H1 (cell line): ENCODE measurements around the gene FNIP2. TPM values are rescaled to one million over a fixed set of nuclear protein-coding genes. Genes with fewer than 3 reads are reported as not detected.

Experiments used
- polyA plus RNA-seq, 7 experiments: library from polyadenylated mRNA; depleted of rRNA in 3 of 7; stranded (reverse) in 5 of 7; unstranded in 2 of 7; fragments of >200 nt in 5 of 7; fragments of 200-250 nt in 2 of 7; gene quantifications; 1 replicate in 5 of 7; 2 replicates in 1 of 7; 4 replicates in 1 of 7; pipeline versions ENCODE4 v1.2.1 to v1.2.3, GENCODE V29; 2011 to 2013; ENCODE audit warnings: missing spikeins in 2 of 7, mixed read lengths in 2 of 7
- total RNA-seq: library from RNA; stranded (reverse); fragmentation: NEBNext Ultra II Directional; extraction: Animal tissue kit (Norgen Biotek cat#: 25700); gene quantifications from 2 replicates; pipeline ENCODE4 v1.2.1, GENCODE V29; 2021
- TF ChIP-seq, protein P1 (sequence below), 3 experiments: IDR thresholded peaks; 1 replicate in 2 of 3; 2 replicates in 1 of 3; pipeline versions ENCODE4 v1.5.1 to v1.6.1; 2011; ENCODE audit warnings: low read length in 3 of 3, mild to moderate bottlenecking in 3 of 3, inconsistent platforms in 2 of 3, low read depth in 1 of 3, moderate library complexity in 1 of 3; ENCODE audit not compliant: insufficient read depth in 1 of 3; ENCODE audit errors: control extremely low read depth in 1 of 3

FNIP2 gene
- total and polyA plus RNA-seq, 2 of the 8 experiments (the other 6 are each of a cell fraction or from before 2014, with no cell fraction given): 4.0 to 13.0 TPM

DNA sequence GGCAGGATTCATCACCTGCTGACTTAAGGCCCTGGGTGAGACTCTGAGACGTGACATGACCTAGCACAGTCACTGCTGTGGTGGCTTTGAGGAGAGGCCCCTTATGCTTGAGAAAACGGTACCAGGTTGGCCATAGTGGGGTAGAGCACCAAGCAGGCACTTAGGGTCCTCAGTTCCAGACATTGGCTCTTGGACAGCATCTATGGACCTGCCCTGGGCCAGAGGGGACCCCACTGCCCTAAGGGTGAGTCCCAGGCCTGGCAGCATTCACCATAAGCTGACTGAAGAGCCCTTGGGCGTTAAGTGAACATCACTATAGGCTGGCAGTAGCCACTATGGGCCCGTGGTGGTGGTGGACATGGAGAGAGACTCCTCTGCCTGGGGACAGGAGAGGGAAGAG is 78.7 kb downstream of the FNIP2 start (continued):
- TF ChIP-seq, protein P1, sequence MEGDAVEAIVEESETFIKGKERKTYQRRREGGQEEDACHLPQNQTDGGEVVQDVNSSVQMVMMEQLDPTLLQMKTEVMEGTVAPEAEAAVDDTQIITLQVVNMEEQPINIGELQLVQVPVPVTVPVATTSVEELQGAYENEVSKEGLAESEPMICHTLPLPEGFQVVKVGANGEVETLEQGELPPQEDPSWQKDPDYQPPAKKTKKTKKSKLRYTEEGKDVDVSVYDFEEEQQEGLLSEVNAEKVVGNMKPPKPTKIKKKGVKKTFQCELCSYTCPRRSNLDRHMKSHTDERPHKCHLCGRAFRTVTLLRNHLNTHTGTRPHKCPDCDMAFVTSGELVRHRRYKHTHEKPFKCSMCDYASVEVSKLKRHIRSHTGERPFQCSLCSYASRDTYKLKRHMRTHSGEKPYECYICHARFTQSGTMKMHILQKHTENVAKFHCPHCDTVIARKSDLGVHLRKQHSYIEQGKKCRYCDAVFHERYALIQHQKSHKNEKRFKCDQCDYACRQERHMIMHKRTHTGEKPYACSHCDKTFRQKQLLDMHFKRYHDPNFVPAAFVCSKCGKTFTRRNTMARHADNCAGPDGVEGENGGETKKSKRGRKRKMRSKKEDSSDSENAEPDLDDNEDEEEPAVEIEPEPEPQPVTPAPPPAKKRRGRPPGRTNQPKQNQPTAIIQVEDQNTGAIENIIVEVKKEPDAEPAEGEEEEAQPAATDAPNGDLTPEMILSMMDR (IDR thresholded peaks at IDR 0.05; ENCODE audit: control extremely low read depth in 1 of 3, insufficient read depth in 1 of 3, low read depth in 1 of 3, low read length in 3 of 3): no peak
- TF ChIP-seq, all 59 proteins: peak for 0
